Stimulated activated CD4-positive, alpha-beta T cell treated with anti-CD3 and anti-CD28 coated beads, Interleukin-4, amount 100 ng/mL, for 48 hours (primary cell): ENCODE measurements around the gene SEMA4D.
"Not testable (repeated sequence)": the region's sequence is repeated elsewhere in the genome, so short reads cannot be mapped to it uniquely, and the experiment has no call there.

Experiments
- DNase-seq, 2 donors: peaks; one replicate each; pipeline ENCODE4 v3.0.0-alpha.2; 2020; ENCODE audit warnings: low read depth in 2 of 2

The SEMA4D gene

DNA sequence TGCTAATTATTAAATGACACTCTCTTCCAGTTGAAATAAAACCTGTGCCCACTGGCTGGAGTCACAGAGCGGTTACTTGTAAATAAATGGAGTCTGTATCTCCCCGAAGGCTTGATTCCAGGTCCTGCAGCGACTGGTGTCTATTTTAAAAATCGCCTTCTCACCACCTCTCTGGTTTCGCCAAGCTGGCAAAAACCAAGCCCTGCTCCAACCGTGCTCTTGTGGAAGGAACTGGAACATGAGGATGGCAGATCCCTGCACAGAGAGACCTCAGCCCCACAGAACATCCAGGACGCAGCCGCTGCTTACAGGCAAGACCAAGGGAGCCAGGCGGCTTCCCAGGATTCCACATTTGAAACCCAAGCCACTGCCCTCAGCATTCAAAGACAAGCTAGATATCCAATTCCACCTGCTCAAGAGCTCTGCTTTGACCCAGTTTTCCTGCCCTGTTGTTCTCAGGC lies 15.0 kb downstream of the SEMA4D start:
- no peak for DNase-seq

DNA sequence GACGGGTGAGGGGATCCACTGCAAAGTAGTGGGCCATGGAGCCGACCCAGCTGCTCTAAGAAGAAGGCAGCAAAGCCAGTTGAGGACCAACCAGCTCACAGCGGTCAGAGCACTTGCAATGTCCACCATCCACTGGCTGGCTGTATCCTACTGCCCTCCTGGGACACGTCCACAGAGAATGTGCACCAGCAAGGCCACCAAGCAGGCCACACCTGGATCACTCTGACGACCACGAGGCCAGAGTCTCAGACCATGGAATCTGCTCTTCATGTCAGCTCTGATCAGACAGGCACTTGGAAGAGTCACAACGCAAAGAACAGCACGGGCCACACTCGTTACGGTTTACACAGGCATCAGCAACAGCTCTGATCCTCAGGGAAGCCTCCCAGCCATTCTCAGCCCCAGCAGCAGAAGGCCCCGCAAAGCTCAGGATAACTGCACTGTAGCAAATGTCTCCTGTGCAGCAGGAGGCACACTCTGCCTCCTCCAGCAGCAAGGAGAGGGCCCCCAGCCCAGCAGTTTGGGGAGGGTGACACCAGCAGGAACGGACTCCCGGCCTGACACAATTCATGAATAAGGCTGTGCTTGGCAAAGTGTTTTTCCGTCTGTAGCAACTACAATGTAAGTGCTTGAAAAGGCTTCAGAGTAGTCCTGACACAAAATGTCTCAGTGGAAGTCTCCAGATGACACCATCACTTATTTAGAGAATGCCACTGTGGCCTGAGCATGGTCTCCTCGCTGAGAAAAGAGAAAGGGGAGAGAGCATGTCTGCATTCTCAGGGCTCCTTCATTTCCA lies 15.7 kb downstream of the SEMA4D start:
- DNase-seq = no peak

DNA sequence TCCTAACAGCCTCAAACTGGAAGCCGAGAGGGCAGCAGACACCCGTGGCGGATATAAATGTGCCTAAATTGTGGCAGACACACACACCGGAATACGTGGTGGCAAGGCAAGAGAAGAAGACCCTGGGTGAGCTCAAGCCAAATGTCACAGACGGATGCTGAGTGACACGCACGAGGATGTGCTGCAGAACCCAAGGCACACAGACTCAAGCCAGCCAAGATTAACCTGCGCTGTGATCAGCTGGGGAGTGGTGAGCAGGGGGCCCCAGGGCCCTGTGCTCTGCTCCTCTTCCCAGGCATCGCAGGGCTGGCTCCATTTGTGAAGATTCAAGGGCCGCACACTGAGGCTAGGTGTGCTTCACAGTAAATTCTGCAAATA lies 16.4 kb downstream of the SEMA4D start:
- no peak for DNase-seq

DNA sequence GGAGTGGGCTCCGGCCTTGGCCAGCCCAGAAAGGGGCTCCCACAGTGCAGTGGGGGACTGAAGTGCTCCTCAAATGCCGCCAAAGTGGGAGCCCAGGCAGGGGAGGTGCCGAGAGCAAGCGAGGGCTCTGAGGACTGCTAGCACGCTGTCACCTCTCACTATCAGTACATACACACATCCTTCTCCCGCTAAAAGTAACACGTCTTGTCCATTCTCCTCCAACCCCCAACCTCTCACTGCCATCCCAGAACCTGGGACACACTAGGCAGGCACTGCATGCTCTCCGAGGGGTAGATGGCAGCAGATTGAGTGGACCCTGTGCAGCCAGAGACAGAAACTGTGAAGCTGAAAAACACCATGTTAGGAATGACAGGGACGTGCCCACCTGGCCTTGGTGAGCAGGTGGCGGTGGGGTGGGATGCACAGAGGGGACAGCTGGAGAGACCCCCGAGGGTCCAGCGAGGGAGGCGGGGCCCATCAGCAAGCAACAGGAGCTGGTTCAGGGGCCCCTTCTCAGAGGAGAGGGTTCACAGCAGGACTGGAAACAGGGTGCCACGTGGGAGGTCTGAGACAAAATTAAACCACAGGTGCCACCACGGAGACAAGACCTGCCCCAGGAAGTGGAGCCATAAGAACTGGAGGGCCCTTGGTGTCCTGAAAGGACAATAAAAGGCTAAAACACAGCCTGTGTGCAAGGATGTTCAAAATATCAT lies 16.9 kb downstream of the SEMA4D start:
- DNase-seq = no peak

DNA sequence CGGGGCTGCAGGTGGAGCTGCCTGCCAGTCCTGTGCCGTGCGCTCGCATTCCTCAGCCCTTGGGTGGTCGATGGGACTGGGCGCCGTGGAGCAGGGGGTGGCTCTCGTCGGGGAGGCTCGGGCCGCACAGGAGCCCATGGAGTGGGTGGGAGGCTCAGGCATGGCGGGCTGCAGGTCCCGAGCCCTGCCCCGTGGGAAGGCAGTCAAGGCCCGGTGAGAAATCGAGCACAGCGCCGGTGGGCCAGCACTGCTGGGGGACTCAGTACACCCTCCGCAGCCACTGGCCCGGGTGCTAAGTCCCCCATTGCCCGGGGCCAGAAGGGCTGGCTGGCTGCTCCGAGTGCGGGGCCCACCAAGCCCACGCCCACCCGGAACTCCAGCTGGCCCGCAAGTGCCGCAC lies 17.5 kb downstream of the SEMA4D start:
- DNase-seq = not testable (repeated sequence)

DNA sequence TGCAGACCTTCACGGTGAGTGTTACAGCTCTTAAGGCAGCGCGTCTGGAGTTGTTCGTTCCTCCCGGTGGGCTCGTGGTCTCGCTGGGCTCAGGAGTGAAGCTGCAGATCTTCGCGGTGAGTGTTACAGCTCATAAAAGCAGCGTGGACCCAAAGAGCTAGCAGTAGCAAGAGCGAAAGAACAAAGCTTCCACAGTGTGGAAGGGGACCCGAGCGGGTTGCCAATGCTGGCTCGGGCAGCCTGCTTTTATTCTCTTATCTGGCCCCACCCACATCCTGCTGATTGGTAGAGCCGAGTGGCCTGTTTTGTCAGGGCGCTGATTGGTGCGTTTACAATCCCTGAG lies 18.3 kb downstream of the SEMA4D start:
- DNase-seq = not testable (repeated sequence)

DNA sequence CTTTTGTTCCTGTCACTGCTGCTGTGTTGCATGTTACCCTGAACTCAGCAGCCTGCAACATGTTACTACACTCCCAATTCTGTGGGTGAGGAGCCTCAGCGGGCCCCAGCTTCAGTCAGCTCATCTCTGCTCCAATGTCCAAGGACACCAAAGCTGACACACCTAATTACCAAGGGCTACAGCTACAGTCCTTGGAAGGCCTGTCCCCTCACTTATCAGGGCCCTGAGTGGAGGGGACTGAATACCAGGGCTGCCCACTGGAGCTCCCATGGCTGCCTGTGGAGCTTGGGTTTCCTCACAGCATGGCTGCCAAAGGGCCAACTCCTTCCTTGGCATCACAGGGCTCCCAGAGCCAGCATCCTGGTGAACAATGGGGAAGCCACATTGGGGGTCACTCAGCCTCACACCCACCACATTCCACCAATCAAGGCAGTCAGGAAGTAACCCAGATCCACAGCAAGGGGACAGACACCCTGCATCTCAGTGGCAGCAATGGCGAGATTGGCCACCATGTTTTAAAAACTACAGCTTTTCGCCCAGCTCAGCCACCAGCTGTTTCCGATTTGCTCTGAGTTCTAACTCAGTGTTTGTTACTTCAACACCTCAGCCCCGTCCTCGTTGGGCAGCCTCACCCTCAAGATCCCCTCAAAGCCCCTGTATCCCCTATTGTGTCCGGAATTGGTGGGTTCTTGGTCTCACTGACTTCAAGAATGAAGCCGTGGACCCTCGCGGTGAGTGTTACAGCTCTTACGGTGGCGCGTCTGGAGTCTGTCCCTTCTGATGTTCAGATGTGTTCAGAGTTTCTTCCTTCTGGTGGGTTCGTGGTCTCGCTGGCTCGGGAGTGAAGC lies 18.9 kb downstream of the SEMA4D start:
- DNase-seq = peak in 1 of 2 donors; percentile 49

DNA sequence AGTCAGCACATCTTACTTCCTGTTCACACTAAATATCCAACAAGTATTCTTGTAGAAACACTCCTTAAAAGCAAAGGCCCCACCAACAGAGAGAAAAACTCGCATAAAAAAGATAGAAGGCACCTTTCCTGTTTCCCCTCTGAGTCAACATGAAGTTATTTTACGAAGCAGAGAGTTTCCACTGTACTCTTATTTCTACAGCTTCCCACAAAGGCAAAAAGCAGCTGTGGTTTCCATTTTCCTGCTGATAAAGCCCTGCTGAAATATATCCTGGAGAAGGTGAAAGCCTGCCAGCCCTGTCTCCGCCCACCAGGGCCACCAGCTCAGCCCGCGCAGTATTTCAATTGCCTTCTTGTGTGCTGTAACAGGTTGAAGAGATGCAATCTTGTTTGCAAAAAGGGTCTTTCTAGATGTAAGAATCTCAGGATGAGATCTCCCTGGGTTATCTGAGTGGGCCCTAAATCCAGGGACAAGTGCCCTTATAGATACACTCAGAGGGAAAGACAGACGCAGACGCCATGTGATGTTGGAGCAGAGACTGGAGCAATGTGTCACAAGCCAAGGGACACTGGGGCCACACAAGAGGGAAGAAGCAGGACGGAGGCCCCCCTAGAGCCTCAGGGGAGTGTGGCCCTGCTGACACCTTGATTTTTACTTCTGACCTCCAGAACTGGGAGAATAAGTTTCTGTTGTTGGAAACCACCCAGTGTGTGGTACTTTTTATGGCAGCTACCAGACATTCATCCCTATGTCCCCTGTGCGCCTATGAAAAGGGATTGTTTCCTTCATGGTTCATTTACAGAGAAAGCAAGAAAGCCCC lies 19.9 kb downstream of the SEMA4D start:
- peak; percentile 54 to 60 for DNase-seq

DNA sequence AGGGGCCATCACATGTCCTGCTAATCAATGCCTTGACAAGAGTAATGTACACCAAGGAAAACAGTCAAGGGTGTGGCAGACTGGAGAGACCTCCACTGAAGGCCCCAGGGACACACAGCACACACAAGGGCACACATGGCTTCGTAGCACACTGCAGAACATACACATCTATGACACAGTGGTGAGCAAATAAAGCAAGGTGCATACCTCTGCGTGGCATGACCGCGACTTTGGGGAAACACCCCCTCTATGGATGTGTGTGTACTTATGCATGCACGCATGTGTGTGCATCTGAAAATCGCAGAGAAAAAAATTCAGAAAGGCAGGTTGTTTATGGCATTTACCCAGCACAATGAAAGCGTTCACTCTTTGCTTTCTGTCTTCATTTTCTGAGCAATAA lies 20.5 kb downstream of the SEMA4D start:
- DNase-seq = no peak

DNA sequence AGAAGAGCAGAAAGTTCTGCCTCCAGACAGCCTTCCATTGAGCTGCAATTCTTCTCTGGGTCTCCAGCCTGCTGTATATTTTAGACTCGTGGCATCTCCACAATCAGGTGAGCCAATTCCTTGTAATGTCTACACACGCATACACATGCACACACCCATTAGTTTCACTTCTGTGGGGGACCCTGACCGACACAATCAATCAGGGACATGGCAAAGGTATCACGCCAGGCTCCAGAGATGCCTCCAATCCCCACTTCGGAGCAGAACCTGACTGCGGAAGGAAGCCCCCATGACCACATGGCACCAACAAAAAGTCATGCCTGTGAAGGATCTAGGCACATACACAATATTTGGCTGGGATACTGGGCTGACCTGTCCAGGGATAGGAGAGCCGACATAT lies 21.4 kb downstream of the SEMA4D start:
- no peak for DNase-seq

DNA sequence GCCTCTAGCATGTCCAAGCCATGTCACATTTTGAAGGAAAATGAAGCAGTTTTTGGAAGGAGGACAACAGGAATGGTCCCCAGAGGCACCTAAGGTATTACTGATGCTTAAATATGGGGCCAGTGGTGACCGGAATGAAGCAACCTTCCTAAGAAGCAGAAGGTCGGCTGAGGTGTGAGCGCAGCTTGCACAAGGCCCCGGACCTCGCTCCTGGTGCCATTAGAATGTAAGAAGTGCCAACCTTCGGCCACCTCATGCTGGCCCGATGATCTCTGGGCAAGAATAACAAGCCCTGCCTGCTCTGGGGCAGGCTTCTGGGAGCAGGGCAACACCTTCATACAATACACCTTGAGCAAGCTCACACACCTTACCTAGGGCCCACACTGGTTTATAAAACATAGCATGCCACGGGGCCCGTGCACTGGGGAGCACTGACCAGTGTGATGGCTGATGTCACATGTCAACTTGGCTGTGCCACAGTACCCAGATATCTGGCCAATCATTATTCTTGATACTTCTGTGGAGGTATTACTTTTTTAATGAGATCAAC lies 21.9 kb downstream of the SEMA4D start:
- DNase-seq = no peak

DNA sequence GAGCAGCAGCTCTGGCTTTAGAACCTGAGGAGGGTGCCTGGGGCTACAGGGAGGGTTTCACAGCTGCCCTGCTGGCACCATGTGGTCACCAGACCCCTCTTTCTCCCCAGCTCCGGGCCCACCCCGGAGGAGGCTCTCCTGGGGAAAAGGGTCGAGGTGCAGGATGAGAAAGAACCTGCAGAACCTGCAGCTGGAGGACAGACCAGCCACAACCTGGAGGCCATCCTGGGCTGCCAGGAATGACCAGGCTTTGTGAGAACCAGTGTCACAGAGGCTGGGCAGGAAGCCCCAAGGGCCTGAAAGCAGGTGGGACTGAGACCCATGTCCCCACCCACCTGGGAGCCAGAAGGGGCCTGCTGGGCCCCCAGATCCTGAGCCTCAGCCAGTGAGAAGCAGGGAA lies 23.0 kb downstream of the SEMA4D start:
- no peak for DNase-seq

DNA sequence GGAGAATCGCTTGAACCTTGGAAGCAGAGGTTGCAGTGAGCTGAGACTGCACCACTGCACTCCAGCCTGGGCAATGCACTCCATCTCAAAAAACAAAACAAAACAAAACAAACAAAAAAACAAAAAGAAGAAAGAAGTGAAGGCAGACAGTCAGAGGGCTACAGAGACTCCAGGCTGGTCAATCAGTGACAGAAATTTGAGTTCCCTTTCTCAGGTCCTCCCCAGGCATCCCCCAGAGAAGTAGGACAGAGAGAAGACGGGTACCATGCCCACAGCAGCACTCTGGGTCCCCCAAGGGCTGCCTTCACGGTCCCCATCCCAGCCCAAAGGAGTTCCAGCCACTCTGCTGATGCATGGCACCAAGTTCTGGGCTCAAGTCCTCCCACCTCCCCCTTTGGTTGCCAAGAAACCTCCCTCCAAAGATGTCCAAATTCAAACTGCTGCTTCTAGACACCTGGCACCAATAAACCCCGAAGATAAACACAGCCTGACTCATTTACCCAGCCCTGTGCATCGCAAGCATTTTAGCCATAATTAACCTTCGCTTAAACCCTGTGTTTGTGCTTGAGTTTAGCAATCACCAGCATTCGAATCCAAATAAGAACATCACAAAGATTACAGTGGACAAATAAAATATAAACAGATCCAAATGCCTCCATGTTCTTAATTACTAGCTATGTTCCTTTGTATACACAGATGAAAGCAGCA lies 24.0 kb downstream of the SEMA4D start:
- DNase-seq = no peak

DNA sequence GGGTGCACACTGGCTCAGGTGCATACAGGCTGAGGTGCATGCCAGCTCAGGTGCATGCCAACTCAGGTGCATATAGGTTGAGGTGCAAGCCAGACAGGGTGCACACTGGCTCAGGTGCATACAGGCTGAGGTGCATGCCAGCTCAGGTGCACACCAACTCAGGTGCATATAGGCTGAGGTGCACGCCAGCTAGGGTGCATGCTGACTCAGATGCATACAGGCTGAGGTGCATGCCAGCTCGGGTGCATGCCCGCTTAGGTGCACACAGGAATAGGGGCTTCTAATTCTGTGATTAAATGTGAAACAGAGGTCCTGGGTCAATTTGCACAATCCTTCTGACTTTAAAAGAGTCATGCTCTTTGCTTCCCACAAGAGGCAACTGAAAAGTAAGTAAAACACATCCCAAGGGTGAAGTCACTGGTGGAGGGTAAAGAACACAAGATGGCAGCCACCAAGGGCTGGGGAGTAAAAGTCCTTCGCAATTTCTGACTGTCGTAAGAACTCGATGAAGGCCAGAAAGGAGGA lies 26.1 kb downstream of the SEMA4D start:
- DNase-seq = not testable (repeated sequence)

DNA sequence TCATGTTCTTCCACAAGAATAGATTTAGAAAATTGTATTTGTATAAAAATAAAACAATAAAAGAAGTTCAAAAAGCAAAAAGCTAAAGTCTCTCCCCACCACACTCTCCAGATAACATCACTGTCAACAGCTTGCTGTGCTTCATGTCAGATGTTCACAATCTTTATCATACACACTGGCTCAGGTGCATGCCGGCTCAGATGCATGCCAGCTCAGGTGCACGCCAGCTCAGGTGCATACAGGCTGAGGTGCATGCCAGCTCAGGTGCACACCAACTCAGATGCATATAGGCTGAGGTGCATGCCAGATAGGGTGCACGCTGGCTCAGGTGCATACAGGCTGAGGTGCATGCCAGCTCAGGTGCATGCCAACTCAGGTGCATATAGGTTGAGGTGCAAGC lies 26.5 kb downstream of the SEMA4D start:
- no peak for DNase-seq

DNA sequence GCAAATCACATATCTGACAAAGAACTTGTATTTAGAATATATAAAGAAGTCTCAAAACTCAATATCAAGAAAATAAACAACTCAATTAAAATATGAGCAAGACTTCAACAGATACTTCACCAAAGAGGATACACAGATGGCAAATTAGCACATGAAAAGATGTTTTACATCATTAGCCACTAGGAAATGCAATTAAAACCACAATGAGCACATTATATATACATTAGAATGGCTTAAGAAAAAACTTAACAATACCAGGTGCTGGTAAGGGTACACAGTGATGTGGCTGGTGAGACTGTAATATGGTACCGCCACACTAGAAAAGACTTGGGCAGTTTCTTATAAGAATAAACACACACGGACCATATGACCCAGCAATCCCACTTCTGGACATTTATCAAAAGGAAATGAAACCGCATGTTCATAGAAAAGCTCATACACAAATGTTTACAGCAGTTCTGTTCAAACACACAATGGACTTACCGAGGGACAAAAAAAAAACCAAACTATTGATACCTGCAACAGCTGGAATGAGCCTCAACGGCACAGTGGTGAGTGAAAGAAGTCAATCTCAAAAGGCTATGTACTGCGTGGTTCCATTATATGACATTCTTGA lies 27.6 kb downstream of the SEMA4D start:
- no peak for DNase-seq

DNA sequence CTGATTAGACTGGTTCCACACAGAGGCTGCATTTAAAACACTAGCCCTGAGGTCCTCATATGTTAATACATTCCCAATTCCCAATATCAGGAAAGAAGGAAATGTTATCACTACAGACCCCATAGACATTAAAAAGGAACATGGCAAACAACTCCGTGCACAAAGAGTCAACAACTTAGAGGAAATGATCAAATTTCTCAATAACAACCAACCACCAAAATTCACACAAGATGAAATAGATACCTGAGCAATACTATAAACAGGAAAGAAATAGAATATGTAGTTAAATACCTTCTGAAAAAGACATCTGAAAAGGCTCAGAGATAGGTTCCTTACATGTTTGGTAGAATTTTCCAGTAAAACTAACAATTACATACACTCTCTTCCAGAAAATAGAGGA lies 28.9 kb downstream of the SEMA4D start:
- DNase-seq = no peak

DNA sequence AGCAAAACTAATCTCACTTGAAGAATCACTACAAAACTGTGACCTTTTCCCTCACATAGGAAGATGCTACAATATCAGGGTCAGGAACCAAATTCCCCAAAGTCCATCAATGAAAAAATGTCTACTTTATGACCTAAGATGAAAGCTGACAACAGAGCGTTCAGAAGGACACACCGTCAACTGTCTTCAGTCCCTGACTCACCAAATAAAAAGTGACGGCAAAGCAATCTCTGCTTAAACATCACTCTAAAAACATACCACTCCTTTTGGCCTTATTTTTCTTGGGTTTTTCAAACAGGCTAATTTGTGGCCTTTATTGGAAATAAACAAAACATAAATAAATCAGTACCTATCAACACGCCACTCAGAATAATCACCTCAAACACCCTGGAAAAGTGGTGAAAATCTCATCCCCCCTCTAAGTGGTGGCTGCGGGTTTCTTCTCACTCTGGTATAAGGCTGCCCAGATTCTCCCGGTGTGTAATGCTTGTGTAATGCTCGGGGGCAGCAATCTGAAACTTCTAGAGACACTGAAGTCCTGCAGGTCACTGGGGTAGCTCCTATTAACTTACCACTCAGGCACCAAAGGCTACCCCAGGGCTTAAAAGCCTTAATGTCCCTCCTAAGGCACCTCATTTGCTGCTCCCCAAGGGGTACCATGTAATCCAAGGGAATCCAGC lies 29.5 kb downstream of the SEMA4D start:
- no peak for DNase-seq

DNA sequence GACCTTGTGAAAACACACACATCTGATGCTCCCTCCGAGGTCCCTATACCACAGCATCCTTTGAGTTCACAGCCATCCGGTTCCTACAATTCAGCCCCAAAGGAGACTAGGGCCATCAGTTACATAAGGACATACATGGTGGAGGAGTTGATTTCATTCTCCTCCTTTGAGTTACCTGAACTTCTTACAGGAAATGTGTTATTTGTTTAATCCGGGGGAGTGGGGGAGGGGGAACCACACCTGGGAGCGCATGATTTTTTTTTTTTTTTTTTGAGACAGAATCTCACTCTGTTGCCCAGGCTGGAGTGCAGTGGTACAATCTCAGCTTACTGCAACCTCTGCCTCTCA lies 30.7 kb downstream of the SEMA4D start:
- no peak for DNase-seq
